NB4 (cell line): ENCODE data around the gene KCNC4.

Experiments
- POLR2A ChIP-seq: IDR thresholded peaks from 2 replicates; pipeline ENCODE4 v1.6.1; 2011; ENCODE audit warnings: mild to moderate bottlenecking; ENCODE audit not compliant: insufficient read length; ENCODE audit errors: extremely low read depth
- TF ChIP-seq, protein P1 (sequence below): IDR thresholded peaks from one replicate; pipeline ENCODE4 v1.5.1; 2012; ENCODE audit warnings: low read depth, low read length

DNA sequence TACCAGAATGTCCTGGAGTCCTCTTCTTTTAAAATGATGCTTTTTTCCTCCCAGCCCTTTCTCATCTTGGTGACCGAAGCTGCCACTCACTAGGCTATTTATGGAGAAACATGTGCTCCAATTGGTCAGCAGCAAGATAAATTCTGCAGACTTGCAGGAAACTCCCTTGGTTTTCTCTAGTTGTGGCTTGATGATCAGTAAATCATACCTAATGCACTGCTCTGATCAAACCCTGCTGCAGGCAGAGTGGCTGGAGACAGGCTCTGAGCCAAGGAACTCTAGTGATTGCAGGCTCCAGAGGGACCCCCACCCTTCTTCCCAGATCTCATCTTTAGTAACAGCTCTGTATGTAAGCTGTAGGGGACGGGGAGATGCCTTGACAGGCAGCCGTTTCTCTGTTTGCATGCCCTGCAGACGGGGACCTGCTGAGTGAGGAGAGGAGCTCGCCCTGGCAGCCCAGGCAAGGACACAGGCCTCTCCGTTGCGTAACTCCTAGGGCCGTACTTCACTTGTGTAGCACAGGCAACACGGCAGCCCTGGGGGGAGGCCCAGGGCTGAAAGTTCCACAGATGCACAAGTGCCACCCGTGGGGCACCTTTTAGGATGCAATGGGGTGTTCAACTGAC is 45.3 kb upstream of the KCNC4 start:
- no peak for TF ChIP-seq POLR2A
- TF ChIP-seq, protein P1, sequence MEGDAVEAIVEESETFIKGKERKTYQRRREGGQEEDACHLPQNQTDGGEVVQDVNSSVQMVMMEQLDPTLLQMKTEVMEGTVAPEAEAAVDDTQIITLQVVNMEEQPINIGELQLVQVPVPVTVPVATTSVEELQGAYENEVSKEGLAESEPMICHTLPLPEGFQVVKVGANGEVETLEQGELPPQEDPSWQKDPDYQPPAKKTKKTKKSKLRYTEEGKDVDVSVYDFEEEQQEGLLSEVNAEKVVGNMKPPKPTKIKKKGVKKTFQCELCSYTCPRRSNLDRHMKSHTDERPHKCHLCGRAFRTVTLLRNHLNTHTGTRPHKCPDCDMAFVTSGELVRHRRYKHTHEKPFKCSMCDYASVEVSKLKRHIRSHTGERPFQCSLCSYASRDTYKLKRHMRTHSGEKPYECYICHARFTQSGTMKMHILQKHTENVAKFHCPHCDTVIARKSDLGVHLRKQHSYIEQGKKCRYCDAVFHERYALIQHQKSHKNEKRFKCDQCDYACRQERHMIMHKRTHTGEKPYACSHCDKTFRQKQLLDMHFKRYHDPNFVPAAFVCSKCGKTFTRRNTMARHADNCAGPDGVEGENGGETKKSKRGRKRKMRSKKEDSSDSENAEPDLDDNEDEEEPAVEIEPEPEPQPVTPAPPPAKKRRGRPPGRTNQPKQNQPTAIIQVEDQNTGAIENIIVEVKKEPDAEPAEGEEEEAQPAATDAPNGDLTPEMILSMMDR, result no peak
